ENCODE data around the gene RALGAPA2. TPM values are rescaled to one million over a fixed set of nuclear protein-coding genes. Genes with fewer than 3 reads are reported as not detected.

The RALGAPA2 gene
- total RNA-seq, 1 experiment from 2014 or later: 7.4 TPM

- no peak for DNase-seq (ENCODE audit: low spot score)
Observed at GRCh38 chr20:20683481-20684321, 28.7 kb downstream of the RALGAPA2 start.

GRCh38 chr20:20683020-20683419 lies 29.4 kb downstream of the RALGAPA2 start:
- no peak for DNase-seq (ENCODE audit: low spot score)

- DNase-seq (ENCODE audit: low spot score): no peak
Observed at GRCh38 chr20:20680991-20681508, 31.4 kb downstream of the RALGAPA2 start.

GRCh38 chr20:20679316-20679715 lies 33.1 kb downstream of the RALGAPA2 start:
- no peak for DNase-seq (ENCODE audit: low spot score)

GRCh38 chr20:20677186-20677585 lies 35.3 kb downstream of the RALGAPA2 start:
- DNase-seq (ENCODE audit: low spot score): no peak

- no peak for DNase-seq (ENCODE audit: low spot score)
Observed at GRCh38 chr20:20668639-20669038, 43.8 kb downstream of the RALGAPA2 start.

- DNase-seq (ENCODE audit: low spot score): no peak
Observed at GRCh38 chr20:20666359-20666758, 46.1 kb downstream of the RALGAPA2 start.

- DNase-seq (ENCODE audit: low spot score): no peak
Observed at GRCh38 chr20:20665606-20666332, 46.7 kb downstream of the RALGAPA2 start.

GRCh38 chr20:20664795-20665589 lies 47.5 kb downstream of the RALGAPA2 start:
- peak; percentile 22 for DNase-seq (ENCODE audit: low spot score)

GRCh38 chr20:20663841-20664240 lies 48.6 kb downstream of the RALGAPA2 start:
- DNase-seq (ENCODE audit: low spot score): no peak

- DNase-seq (ENCODE audit: low spot score): no peak
Observed at GRCh38 chr20:20658871-20659431, 53.5 kb downstream of the RALGAPA2 start.

- DNase-seq (ENCODE audit: low spot score): no peak
Observed at GRCh38 chr20:20658123-20658522, 54.3 kb downstream of the RALGAPA2 start.

- no peak for DNase-seq (ENCODE audit: low spot score)
Observed at GRCh38 chr20:20657092-20657491, 55.4 kb downstream of the RALGAPA2 start.

GRCh38 chr20:20655883-20656282 lies 56.6 kb downstream of the RALGAPA2 start:
- DNase-seq (ENCODE audit: low spot score): no peak

- no peak for DNase-seq (ENCODE audit: low spot score)
Observed at GRCh38 chr20:20649945-20650344, 62.5 kb downstream of the RALGAPA2 start.

- no peak for DNase-seq (ENCODE audit: low spot score)
Observed at GRCh38 chr20:20643927-20644326, 68.5 kb downstream of the RALGAPA2 start.

GRCh38 chr20:20641783-20642182 lies 70.7 kb downstream of the RALGAPA2 start:
- no peak for DNase-seq (ENCODE audit: low spot score)

GRCh38 chr20:20638878-20639277 lies 73.6 kb downstream of the RALGAPA2 start:
- no peak for DNase-seq (ENCODE audit: low spot score)

- no peak for DNase-seq (ENCODE audit: low spot score)
Observed at GRCh38 chr20:20637998-20638725, 74.3 kb downstream of the RALGAPA2 start.

GRCh38 chr20:20635006-20635405 lies 77.4 kb downstream of the RALGAPA2 start:
- DNase-seq (ENCODE audit: low spot score): no peak

GRCh38 chr20:20632644-20633043 lies 79.8 kb downstream of the RALGAPA2 start:
- no peak for DNase-seq (ENCODE audit: low spot score)

Data from A172 (cell line).